ENCODE measurements around the gene PGBD4. TPM values are rescaled to one million over a fixed set of nuclear protein-coding genes. Genes with fewer than 3 reads are reported as not detected.

PGBD4 gene
- total and polyA plus RNA-seq, 2 donors (not counting 3 experiments of a cell fraction or from before 2014, with no cell fraction given): 0.39 to 1.1 TPM

GRCh38 chr15:34114739-34115138 is 12.9 kb downstream of the PGBD4 start:
- POLR2A ChIA-PET: no interaction called here
- no TSS peak for BruUV-seq (replicated peaks)
- no peak overlapping the region for H3K27ac ChIP-seq (ENCODE audit: insufficient read depth, low read depth, low read length)
- CTCF ChIA-PET: interaction anchor here (7.0 kb wide), 1 partner anchor 94 kb away, joined by 235 read pairs; the partner anchor contains the start of gene KATNBL1
- H3K9me1 ChIP-seq (replicated peaks; ENCODE audit: control insufficient read depth, extremely low read depth, insufficient read depth, low read length): no peaks in the 10 kb centered on the region
- DNase-seq (ENCODE audit: low read depth, low spot score) (no peak), FAIRE-seq (no peak)
- dilution Hi-C loops (cut with MboI; ENCODE audit: extremely low pct_ligation_motif_present, low sequenced_read_pairs): no loop called here
- H3K4me2 ChIP-seq (ENCODE audit: insufficient read depth, low read length): no peak overlapping the region
- no peaks in the 10 kb centered on the region for H3K4me1 ChIP-seq (ENCODE audit: control insufficient read depth, extremely low read depth, insufficient read depth, low read length)
- intact Hi-C loops (cut with micrococcal nuclease): no loop called here
- no peak overlapping the region for H3K9ac ChIP-seq (replicated peaks; ENCODE audit: extremely low read depth, insufficient read depth, low read length)
- no peaks in the 10 kb centered on the region for H4K20me1 ChIP-seq (replicated peaks; ENCODE audit: control insufficient read depth, extremely low read depth, insufficient read depth, low read length)
- H3K27me3 ChIP-seq (ENCODE audit: control insufficient read depth in 2 of 2, insufficient read depth in 2 of 2, low read length in 2 of 2): no peaks in the 10 kb centered on the region
- no peak overlapping the region for H3K4me3 ChIP-seq (replicated peaks in 1 of 3; ENCODE audit: insufficient read depth in 1 of 3, low read depth in 1 of 3, low read length in 3 of 3)
- no peak for TF ChIP-seq JUN (IDR thresholded peaks at IDR 0.05; ENCODE audit: borderline replicate concordance, insufficient read depth, insufficient read length, low read depth)
- TF ChIP-seq MYC (IDR thresholded peaks at IDR 0.05; ENCODE audit: low read depth, low read length): no peak
- no peak for TF ChIP-seq GATA2 (IDR thresholded peaks at IDR 0.05; ENCODE audit: insufficient read depth, insufficient read length, low read depth, low read length)
- no peak for TF ChIP-seq POLR2A (IDR thresholded peaks at IDR 0.05; ENCODE audit: low read depth, low read length)
- no peak for TF ChIP-seq CTCF (IDR thresholded peaks at IDR 0.05; ENCODE audit: extremely low read depth in 1 of 2, insufficient read depth in 1 of 2, low read depth in 1 of 2, low read length in 2 of 2)
- TF ChIP-seq MAX (IDR thresholded peaks at IDR 0.05; ENCODE audit: insufficient read depth, insufficient read length): no peak
- no peaks in the 10 kb centered on the region for H3K36me3 ChIP-seq (ENCODE audit: control insufficient read depth in 2 of 2, extremely low read depth in 1 of 2, insufficient read depth in 2 of 2, low read length in 2 of 2)
- no peaks in the 10 kb centered on the region for H3K79me2 ChIP-seq (ENCODE audit: control insufficient read depth, insufficient read depth, low read length)
- H3K9me3 ChIP-seq (replicated peaks; ENCODE audit: control insufficient read depth, insufficient read depth, low read length): no peaks in the 10 kb centered on the region
- H2AFZ ChIP-seq (ENCODE audit: low read depth, low read length): no peak overlapping the region

- H3K27me3 ChIP-seq (ENCODE audit: control insufficient read depth in 2 of 2, insufficient read depth in 2 of 2, low read length in 2 of 2): no peaks in the 10 kb centered on the region
- no peaks in the 10 kb centered on the region for H4K20me1 ChIP-seq (replicated peaks; ENCODE audit: control insufficient read depth, extremely low read depth, insufficient read depth, low read length)
- no peaks in the 10 kb centered on the region for H3K36me3 ChIP-seq (ENCODE audit: control insufficient read depth in 2 of 2, extremely low read depth in 1 of 2, insufficient read depth in 2 of 2, low read length in 2 of 2)
- H3K4me2 ChIP-seq (ENCODE audit: insufficient read depth, low read length): no peak overlapping the region
- POLR2A ChIA-PET: no interaction called here
- no peak overlapping the region for H2AFZ ChIP-seq (ENCODE audit: low read depth, low read length)
- TF ChIP-seq MYC (IDR thresholded peaks at IDR 0.05; ENCODE audit: low read depth, low read length) (no peak), CTCF (IDR thresholded peaks at IDR 0.05; ENCODE audit: extremely low read depth in 1 of 2, insufficient read depth in 1 of 2, low read depth in 1 of 2, low read length in 2 of 2) (no peak), POLR2AphosphoS5 (IDR thresholded peaks at IDR 0.05; ENCODE audit: insufficient read depth, low read depth, low read length) (no peak), JUN (IDR thresholded peaks at IDR 0.05; ENCODE audit: borderline replicate concordance, insufficient read depth, insufficient read length, low read depth) (no peak), MAX (IDR thresholded peaks at IDR 0.05; ENCODE audit: insufficient read depth, insufficient read length) (no peak), GATA2 (IDR thresholded peaks at IDR 0.05; ENCODE audit: insufficient read depth, insufficient read length, low read depth, low read length) (no peak), POLR2A (IDR thresholded peaks at IDR 0.05; ENCODE audit: low read depth, low read length) (no peak), EZH2 (IDR thresholded peaks at IDR 0.05; ENCODE audit: borderline replicate concordance, low read depth, low read length, severe bottlenecking) (no peak), FOS (IDR thresholded peaks at IDR 0.05; ENCODE audit: borderline replicate concordance, insufficient read depth, low read length) (no peak)
- no TSS peak for BruUV-seq (replicated peaks)
- no peaks in the 10 kb centered on the region for H3K9me3 ChIP-seq (replicated peaks; ENCODE audit: control insufficient read depth, insufficient read depth, low read length)
- no peaks in the 10 kb centered on the region for H3K79me2 ChIP-seq (ENCODE audit: control insufficient read depth, insufficient read depth, low read length)
- H3K27ac ChIP-seq (ENCODE audit: insufficient read depth, low read depth, low read length): no peak overlapping the region
- H3K4me1 ChIP-seq (ENCODE audit: control insufficient read depth, extremely low read depth, insufficient read depth, low read length): no peaks in the 10 kb centered on the region
- dilution Hi-C loops (cut with MboI; ENCODE audit: extremely low pct_ligation_motif_present, low sequenced_read_pairs): no loop called here
- CTCF ChIA-PET: interaction anchor here (1.7 kb wide), 1 partner anchor 93 kb away, joined by 6 read pairs; the partner anchor contains the start of gene KATNBL1
- DNase-seq (ENCODE audit: low read depth, low spot score) (no peak), FAIRE-seq (no peak)
- no peak overlapping the region for H3K9ac ChIP-seq (replicated peaks; ENCODE audit: extremely low read depth, insufficient read depth, low read length)
- H3K9me1 ChIP-seq (replicated peaks; ENCODE audit: control insufficient read depth, extremely low read depth, insufficient read depth, low read length): no peaks in the 10 kb centered on the region
- H3K4me3 ChIP-seq (replicated peaks in 1 of 3; ENCODE audit: insufficient read depth in 1 of 3, low read depth in 1 of 3, low read length in 3 of 3): no peak overlapping the region
- intact Hi-C loops (cut with micrococcal nuclease): no loop called here
These were observed 14.7 kb downstream of the PGBD4 start for GRCh38 chr15:34116620-34117019.

All from endothelial cell of umbilical vein (primary cell).